ENCODE data around the gene CALML5.

The CALML5 gene

GRCh38 chr10:5492929-5493576 lies 6.3 kb downstream of the CALML5 start:
- TF ChIP-seq CTCF (IDR thresholded peaks at IDR 0.05; ENCODE audit: low read depth, low read length), result no peak
- no peak overlapping the region for H3K4me3 ChIP-seq (ENCODE audit: low read depth, low read length)

- no peak for TF ChIP-seq CTCF (IDR thresholded peaks at IDR 0.05; ENCODE audit: low read depth, low read length)
- no peak overlapping the region for H3K4me3 ChIP-seq (ENCODE audit: low read depth, low read length)
Observed at GRCh38 chr10:5492322-5492855, 7.0 kb downstream of the CALML5 start.

- no peak for TF ChIP-seq CTCF (IDR thresholded peaks at IDR 0.05; ENCODE audit: low read depth, low read length)
- H3K4me3 ChIP-seq (ENCODE audit: low read depth, low read length), result no peak overlapping the region
Observed at GRCh38 chr10:5491477-5491876, 7.9 kb downstream of the CALML5 start.

- H3K4me3 ChIP-seq (ENCODE audit: low read depth, low read length), result no peak overlapping the region
- no peak for TF ChIP-seq CTCF (IDR thresholded peaks at IDR 0.05; ENCODE audit: low read depth, low read length)
Observed at GRCh38 chr10:5490698-5491464, 8.5 kb downstream of the CALML5 start.

GRCh38 chr10:5490032-5490431 lies 9.3 kb downstream of the CALML5 start:
- TF ChIP-seq CTCF (IDR thresholded peaks at IDR 0.05; ENCODE audit: low read depth, low read length), result no peak

GRCh38 chr10:5488272-5489161 lies 10.9 kb downstream of the CALML5 start:
- no peak for TF ChIP-seq CTCF (IDR thresholded peaks at IDR 0.05; ENCODE audit: low read depth, low read length)
- H3K4me3 ChIP-seq (ENCODE audit: low read depth, low read length), result no peak overlapping the region

More at GRCh38 chr10:5490032-5490431, 9.3 kb downstream of the CALML5 start:
- no peak overlapping the region for H3K4me3 ChIP-seq (ENCODE audit: low read depth, low read length)

Data from WI38 (cell line).